ENCODE measurements around the gene SLC24A3. TPM values are rescaled to one million over a fixed set of nuclear protein-coding genes. Genes with fewer than 3 reads are reported as not detected.
"Not testable (repeated sequence)": the region's sequence is repeated elsewhere in the genome, so short reads cannot be mapped to it uniquely, and the experiment has no call there.

The SLC24A3 gene
- total and polyA plus RNA-seq, 11 donors, result 0.26 to 3.9 (median 0.77) TPM

DNA sequence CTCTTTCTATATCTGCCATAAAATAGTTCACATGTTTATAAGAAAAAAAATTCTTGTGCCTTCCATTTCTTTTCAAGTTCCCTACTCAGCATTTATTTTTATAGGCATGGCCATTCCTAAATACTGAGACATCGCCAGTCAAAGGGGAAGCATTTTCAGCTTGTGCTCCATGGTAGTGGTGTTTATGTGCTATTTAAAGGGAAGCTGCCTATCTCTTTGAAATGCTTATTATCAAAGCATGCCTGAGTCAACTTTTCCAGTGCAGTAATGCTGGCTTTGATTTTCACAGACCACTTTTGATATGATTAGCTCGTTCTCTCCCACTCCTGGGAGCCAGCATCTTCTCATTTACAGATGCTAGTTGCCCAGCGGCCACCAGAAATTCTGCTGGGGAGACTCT, 421.5 kb downstream of the SLC24A3 start:
- ATAC-seq, result peak; percentile 79 to 93 (median 86)
- H3K4me1 ChIP-seq, result peaks cover 0 to 7% (median 0%) of the 10 kb centered on the region in 12 donors
- H3K4me3 ChIP-seq, result no peak overlapping the region
- intact Hi-C loops (cut with DNase I), result no loop called here
- H3K9me3 ChIP-seq, result peaks cover 0 to 5% (median 0%) of the 10 kb centered on the region in 12 donors
- no peaks in the 10 kb centered on the region for H3K27me3 ChIP-seq
- no peaks in the 10 kb centered on the region for H3K36me3 ChIP-seq
- peak overlapping the region in 6 of 12 donors; percentile 3 to 78 (median 30) for H3K27ac ChIP-seq
- TF ChIP-seq, protein P1, sequence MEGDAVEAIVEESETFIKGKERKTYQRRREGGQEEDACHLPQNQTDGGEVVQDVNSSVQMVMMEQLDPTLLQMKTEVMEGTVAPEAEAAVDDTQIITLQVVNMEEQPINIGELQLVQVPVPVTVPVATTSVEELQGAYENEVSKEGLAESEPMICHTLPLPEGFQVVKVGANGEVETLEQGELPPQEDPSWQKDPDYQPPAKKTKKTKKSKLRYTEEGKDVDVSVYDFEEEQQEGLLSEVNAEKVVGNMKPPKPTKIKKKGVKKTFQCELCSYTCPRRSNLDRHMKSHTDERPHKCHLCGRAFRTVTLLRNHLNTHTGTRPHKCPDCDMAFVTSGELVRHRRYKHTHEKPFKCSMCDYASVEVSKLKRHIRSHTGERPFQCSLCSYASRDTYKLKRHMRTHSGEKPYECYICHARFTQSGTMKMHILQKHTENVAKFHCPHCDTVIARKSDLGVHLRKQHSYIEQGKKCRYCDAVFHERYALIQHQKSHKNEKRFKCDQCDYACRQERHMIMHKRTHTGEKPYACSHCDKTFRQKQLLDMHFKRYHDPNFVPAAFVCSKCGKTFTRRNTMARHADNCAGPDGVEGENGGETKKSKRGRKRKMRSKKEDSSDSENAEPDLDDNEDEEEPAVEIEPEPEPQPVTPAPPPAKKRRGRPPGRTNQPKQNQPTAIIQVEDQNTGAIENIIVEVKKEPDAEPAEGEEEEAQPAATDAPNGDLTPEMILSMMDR (IDR thresholded peaks at IDR 0.05), result no peak
- no peak for TF ChIP-seq POLR2A (IDR thresholded peaks at IDR 0.05)
- DNase-seq, result no peak
- 18 to 23% (median 20%) methylated on average over 3 of the region's 3 CpGs for WGBS, 4 donors

- DNase-seq, H3K4me3 ChIP-seq, H3K4me1 ChIP-seq, ATAC-seq, H3K27me3 ChIP-seq, H3K36me3 ChIP-seq, H3K27ac ChIP-seq, H3K9me3 ChIP-seq: not testable (repeated sequence)
- 93 to 99% (median 96%) methylated on average over 19 to 32 of the region's 32 CpGs for WGBS, 4 donors
- intact Hi-C loops (cut with DNase I), result loop anchor here in 1 of 10 donors (10.0 kb wide), 1 partner anchor 1605 kb away; no protein-coding TSS in a partner anchor
Measured at GRCh38 chr20:19639471-19640045, 427.1 kb downstream of the SLC24A3 start.

GRCh38 chr20:19642860-19643259, 430.4 kb downstream of the SLC24A3 start:
- 42 to 53% (median 48%) methylated on average over 4 of the region's 4 CpGs for WGBS, 4 donors
- TF ChIP-seq, protein P1 (IDR thresholded peaks at IDR 0.05), result no peak
- TF ChIP-seq POLR2A (IDR thresholded peaks at IDR 0.05), result no peak
- no peak overlapping the region for H3K27ac ChIP-seq
- no peaks in the 10 kb centered on the region for H3K27me3 ChIP-seq
- H3K9me3 ChIP-seq, result no peaks in the 10 kb centered on the region
- ATAC-seq (no peak), DNase-seq (no peak)
- no peak overlapping the region for H3K4me3 ChIP-seq
- no peaks in the 10 kb centered on the region for H3K36me3 ChIP-seq
- intact Hi-C loops (cut with DNase I), result loop anchor here in 1 of 10 donors (10.0 kb wide), 1 partner anchor 1602 kb away; no protein-coding TSS in a partner anchor
- peaks cover 0 to 4% (median 0%) of the 10 kb centered on the region in 12 donors for H3K4me1 ChIP-seq

- H3K27ac ChIP-seq, result no peak overlapping the region
- no peaks in the 10 kb centered on the region for H3K27me3 ChIP-seq
- H3K4me1 ChIP-seq, result peaks cover 0 to 4% (median 0%) of the 10 kb centered on the region in 12 donors
- intact Hi-C loops (cut with DNase I), result loop anchor here in 1 of 10 donors (10.0 kb wide), 1 partner anchor 1601 kb away; no protein-coding TSS in a partner anchor
- no peaks in the 10 kb centered on the region for H3K36me3 ChIP-seq
- DNase-seq, result no peak
- no peak for ATAC-seq
- no peak overlapping the region for H3K4me3 ChIP-seq
- WGBS, 4 donors, result 55 to 73% (median 66%) methylated on average over 9 of the region's 9 CpGs
- TF ChIP-seq POLR2A (IDR thresholded peaks at IDR 0.05), result no peak
- TF ChIP-seq, protein P1 (IDR thresholded peaks at IDR 0.05), result no peak
- no peaks in the 10 kb centered on the region for H3K9me3 ChIP-seq
Measured at GRCh38 chr20:19644085-19644484, 431.6 kb downstream of the SLC24A3 start.

Measured in heart left ventricle (tissue), 16 donors.